Stomach (tissue), 4 donors: ENCODE results near the gene SLC17A8.

Source experiments
- EP300 ChIP-seq: sonication (generic); formaldehyde crosslinking; IDR thresholded peaks from one replicate; pipeline ENCODE4 v1.6.1; 2017; ENCODE audit warnings: antibody characterized with exemption
- POLR2A ChIP-seq, 4 donors: fragments of 450-650 bp; IDR thresholded peaks; one replicate each; pipeline ENCODE4 v1.6.1; 2016; ENCODE audit warnings: antibody characterized with exemption in 4 of 4, control low read depth in 2 of 4, mild to moderate bottlenecking in 1 of 4, moderate library complexity in 1 of 4
- POLR2AphosphoS5 ChIP-seq, 3 donors: sonication (generic); formaldehyde crosslinking; IDR thresholded peaks; one replicate each; pipeline ENCODE4 v1.6.1; 2016; ENCODE audit warnings: antibody characterized with exemption in 3 of 3
- TF ChIP-seq, protein P1 (sequence below), 7 experiments: fragments of 450-650 bp in 4 of 7; fragments of 200-600 bp in 3 of 7; sonication (generic) in 3 of 7; IDR thresholded peaks; one replicate each; pipeline ENCODE4 v1.5.1; 2016 to 2019; ENCODE audit warnings: antibody characterized with exemption in 7 of 7, control low read depth in 2 of 7, mild to moderate bottlenecking in 1 of 7

DNA sequence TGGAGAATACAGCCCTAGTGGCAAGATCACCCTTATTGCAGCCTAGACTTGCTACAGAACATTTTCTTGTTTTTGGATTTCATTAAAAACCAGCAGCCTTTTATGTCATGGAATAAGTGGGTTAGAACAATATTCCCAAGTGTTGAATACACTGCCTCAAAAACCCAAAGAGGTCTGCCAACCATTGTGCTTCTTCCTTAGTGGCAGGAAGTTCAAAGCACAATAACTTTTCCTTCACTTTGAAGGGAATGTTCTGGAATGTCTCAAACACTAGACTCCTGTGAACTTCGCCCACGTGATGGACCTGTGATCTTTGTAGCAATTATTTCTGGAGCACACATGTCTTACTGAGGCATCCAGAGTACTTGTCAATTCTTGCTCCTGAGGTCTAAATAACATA, 8.5 kb downstream of the SLC17A8 start:
- TF ChIP-seq POLR2AphosphoS5 (IDR thresholded peaks at IDR 0.05) (no peak), POLR2A (IDR thresholded peaks at IDR 0.05) (no peak), EP300 (no peak)
- TF ChIP-seq, protein P1, sequence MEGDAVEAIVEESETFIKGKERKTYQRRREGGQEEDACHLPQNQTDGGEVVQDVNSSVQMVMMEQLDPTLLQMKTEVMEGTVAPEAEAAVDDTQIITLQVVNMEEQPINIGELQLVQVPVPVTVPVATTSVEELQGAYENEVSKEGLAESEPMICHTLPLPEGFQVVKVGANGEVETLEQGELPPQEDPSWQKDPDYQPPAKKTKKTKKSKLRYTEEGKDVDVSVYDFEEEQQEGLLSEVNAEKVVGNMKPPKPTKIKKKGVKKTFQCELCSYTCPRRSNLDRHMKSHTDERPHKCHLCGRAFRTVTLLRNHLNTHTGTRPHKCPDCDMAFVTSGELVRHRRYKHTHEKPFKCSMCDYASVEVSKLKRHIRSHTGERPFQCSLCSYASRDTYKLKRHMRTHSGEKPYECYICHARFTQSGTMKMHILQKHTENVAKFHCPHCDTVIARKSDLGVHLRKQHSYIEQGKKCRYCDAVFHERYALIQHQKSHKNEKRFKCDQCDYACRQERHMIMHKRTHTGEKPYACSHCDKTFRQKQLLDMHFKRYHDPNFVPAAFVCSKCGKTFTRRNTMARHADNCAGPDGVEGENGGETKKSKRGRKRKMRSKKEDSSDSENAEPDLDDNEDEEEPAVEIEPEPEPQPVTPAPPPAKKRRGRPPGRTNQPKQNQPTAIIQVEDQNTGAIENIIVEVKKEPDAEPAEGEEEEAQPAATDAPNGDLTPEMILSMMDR (IDR thresholded peaks at IDR 0.05), result no peak
